ENCODE results near the gene STUM.

DNA sequence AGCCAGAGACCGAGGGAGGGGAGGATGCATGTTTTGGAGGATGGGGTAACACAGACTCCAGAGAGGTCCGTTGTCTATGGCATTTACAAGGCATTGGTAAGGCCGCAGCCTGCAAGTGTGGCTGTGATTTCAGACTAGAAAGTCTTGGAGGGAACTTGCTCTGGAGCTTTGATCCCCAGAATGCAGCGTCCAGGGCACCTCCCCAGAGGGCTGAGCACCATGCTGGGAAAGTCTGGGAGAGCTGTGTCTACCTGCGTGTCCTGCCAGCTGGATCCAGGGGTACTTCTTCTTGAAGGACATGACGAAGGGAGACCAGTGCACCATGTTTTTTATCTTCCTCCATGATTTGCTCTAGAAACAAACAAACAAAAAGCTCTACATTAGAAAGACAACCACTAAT, 99.9 kb downstream of the STUM start:
- no peak for TF ChIP-seq SIN3A (IDR thresholded peaks at IDR 0.05; ENCODE audit: borderline replicate concordance, insufficient read depth, low read depth, low read length)
- TF ChIP-seq, protein P1, sequence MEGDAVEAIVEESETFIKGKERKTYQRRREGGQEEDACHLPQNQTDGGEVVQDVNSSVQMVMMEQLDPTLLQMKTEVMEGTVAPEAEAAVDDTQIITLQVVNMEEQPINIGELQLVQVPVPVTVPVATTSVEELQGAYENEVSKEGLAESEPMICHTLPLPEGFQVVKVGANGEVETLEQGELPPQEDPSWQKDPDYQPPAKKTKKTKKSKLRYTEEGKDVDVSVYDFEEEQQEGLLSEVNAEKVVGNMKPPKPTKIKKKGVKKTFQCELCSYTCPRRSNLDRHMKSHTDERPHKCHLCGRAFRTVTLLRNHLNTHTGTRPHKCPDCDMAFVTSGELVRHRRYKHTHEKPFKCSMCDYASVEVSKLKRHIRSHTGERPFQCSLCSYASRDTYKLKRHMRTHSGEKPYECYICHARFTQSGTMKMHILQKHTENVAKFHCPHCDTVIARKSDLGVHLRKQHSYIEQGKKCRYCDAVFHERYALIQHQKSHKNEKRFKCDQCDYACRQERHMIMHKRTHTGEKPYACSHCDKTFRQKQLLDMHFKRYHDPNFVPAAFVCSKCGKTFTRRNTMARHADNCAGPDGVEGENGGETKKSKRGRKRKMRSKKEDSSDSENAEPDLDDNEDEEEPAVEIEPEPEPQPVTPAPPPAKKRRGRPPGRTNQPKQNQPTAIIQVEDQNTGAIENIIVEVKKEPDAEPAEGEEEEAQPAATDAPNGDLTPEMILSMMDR (IDR thresholded peaks at IDR 0.05) = no peak
- TF ChIP-seq, protein P2, sequence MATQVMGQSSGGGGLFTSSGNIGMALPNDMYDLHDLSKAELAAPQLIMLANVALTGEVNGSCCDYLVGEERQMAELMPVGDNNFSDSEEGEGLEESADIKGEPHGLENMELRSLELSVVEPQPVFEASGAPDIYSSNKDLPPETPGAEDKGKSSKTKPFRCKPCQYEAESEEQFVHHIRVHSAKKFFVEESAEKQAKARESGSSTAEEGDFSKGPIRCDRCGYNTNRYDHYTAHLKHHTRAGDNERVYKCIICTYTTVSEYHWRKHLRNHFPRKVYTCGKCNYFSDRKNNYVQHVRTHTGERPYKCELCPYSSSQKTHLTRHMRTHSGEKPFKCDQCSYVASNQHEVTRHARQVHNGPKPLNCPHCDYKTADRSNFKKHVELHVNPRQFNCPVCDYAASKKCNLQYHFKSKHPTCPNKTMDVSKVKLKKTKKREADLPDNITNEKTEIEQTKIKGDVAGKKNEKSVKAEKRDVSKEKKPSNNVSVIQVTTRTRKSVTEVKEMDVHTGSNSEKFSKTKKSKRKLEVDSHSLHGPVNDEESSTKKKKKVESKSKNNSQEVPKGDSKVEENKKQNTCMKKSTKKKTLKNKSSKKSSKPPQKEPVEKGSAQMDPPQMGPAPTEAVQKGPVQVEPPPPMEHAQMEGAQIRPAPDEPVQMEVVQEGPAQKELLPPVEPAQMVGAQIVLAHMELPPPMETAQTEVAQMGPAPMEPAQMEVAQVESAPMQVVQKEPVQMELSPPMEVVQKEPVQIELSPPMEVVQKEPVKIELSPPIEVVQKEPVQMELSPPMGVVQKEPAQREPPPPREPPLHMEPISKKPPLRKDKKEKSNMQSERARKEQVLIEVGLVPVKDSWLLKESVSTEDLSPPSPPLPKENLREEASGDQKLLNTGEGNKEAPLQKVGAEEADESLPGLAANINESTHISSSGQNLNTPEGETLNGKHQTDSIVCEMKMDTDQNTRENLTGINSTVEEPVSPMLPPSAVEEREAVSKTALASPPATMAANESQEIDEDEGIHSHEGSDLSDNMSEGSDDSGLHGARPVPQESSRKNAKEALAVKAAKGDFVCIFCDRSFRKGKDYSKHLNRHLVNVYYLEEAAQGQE (IDR thresholded peaks at IDR 0.05; ENCODE audit: insufficient read depth in 1 of 2, low read depth in 2 of 2, low read length in 1 of 2) = no peak
- no peak for TF ChIP-seq POLR2AphosphoS5 (IDR thresholded peaks at IDR 0.05; ENCODE audit: low read depth, low read length)
- TF ChIP-seq TCF7L2 (IDR thresholded peaks at IDR 0.05; ENCODE audit: low read depth, low read length) = no peak

Measured in Panc1 (cell line).